GM19240 (cell line): ENCODE measurements around the gene BEND3.
"Not testable (repeated sequence)": the region's sequence is repeated elsewhere in the genome, so short reads cannot be mapped to it uniquely, and the experiment has no call there.

Source experiments
- DNase-seq: peaks from one replicate; pipeline ENCODE4 v3.0.0; 2011; ENCODE audit warnings: low spot score; ENCODE audit not compliant: insufficient read length

The BEND3 gene

GRCh38 chr6:107045826-107046675 lies 69.3 kb downstream of the BEND3 start:
- DNase-seq: no peak

DNA sequence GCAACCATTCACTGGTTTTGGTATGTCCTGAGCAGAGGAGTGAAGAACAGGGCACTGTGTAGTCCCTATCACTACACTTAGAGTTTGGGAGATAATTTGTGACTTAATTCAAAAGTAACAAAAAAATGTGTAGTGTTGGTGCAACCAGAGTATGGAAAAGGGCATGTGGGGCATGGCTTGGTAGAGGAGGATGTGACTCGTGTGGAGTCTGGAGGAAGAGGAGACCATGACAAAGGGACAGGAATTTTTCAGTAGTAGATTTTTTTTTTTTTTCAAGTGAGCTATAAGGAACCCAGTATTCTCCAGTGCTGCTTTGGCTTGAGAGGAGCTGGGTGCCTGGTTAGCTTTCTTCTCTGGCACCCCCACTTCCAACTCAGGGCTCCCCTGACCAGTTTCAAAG lies 82.2 kb downstream of the BEND3 start:
- no peak for DNase-seq

DNA sequence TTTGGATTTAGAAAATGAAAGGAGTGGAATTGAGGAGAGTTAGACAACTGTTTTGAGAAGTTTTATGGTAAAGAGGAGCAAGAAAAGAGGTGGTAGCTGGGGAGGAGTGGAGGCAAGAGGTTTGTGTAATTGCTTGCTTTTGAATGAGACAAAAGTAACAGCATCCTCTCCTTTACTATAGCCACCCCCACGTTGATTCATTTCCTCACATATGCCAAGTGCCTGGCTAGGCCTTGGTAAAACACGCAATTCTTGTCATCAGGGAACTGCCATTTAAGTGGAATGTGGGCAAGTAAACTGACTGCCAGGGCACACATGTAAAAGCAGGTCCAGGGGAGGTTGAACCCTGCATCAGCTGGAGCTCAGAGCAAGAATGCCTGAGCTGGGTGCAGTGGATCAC lies 83.3 kb downstream of the BEND3 start:
- DNase-seq: no peak

- no peak for DNase-seq
These were observed 85.2 kb downstream of the BEND3 start for GRCh38 chr6:107030151-107030550.

GRCh38 chr6:107026965-107027364 lies 88.3 kb downstream of the BEND3 start:
- no peak for DNase-seq

GRCh38 chr6:107021446-107022185 lies 93.7 kb downstream of the BEND3 start:
- DNase-seq: no peak

DNA sequence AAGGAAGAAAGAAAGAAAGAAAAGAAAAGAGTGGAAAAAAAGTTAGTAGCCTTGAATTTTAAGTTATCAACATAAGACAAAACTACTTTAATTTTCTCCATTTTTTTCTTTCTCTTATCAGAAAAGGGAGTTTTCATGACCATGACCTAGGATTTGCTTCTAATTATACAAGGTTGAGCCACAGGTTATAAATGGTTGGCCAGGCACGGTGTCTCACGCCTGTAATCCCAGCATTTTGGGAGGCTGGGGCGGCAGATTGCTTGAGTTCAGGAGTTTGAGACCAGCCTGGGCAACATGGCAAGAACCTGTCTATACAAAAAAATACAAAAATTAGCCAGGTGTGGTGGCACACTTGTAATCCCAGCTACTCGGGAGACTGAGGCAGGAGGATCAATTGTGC lies 95.1 kb downstream of the BEND3 start:
- no peak for DNase-seq

DNA sequence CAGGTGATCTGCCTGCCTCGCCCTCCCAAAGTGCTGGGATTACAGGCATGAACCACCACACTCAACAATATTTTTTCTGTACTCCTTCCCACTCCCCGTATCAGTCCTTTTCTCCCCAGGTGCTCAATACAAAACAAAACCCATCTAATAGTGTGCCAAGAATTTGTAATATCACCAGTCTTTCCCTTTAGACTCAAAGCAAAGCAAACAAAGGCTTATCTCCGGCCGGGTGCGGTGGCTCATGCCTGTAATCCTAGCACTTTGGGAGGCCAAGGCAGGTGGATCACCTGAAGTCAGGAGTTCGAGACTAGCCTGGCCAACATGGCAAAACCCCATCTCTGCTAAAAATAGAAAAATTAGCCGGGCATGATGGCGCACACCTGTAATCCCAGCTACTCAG lies 95.7 kb downstream of the BEND3 start:
- DNase-seq: not testable (repeated sequence)

GRCh38 chr6:107019047-107019446 lies 96.3 kb downstream of the BEND3 start:
- no peak for DNase-seq
